GM08714 (cell line): ENCODE results near the gene PALLD.
"Not testable (repeated sequence)": the region's sequence is repeated elsewhere in the genome, so short reads cannot be mapped to it uniquely, and the experiment has no call there.

Source experiments
- H3K4me3 ChIP-seq: fragments of 200-500 bp; sonication (Bioruptor generic); 2 replicates; pipeline ENCODE4 v1.5.1; 2014; ENCODE audit warnings: mild to moderate bottlenecking, low read length, inconsistent platforms
- ZNF274 ChIP-seq: IDR thresholded peaks from 2 replicates; pipeline ENCODE4 v1.6.1; 2012; ENCODE audit warnings: mild to moderate bottlenecking, low read depth, low read length

Gene PALLD

DNA sequence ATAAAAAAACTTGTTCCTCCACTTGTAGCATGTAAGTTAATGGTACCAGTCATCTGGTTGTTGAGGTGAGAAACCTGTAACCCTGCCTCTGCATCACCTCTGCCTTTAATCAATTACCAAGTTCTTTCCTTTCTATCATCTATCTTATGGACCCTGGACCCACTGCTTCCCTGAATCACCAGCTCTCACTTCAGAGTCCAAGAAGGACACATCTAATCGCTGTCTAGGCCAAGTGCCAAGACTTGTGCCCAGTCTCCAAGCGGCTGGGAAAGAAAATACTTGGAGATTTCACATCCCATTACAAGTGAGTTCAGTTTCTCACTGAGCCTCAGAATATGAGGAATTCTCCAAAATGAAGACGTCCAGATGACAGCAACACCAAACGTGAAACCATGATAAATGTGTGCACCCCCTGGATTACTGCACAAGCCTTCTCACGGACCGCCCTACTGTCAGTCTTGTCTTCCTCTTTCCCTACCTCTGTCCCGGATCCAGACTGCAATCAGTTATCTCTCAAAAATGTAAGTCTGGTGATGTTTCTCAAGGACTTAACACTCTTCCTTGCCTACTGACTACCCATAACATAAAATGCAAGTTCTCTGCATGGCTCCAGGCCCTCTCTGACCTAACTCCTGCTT lies 10.4 kb downstream of the PALLD start:
- H3K4me3 ChIP-seq: no peak overlapping the region
- TF ChIP-seq ZNF274: no peak

DNA sequence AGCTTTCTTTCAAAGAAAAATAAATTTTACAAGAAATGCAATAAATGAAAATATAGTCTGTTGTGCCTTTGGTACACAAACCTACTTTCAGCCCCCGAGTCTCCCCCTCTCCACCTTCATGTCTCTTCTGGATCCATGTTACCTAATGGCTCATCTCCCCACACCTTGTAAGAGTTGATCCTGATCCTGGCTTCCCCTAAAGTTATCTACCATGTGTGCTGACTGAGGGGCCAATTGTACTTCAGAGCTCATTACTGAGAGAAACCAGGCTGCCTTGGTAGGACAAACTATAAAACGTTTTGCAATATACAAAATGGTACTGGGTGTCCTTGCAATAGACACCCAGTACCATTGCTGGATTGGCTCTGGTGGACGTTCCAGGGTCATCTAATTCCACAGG lies 11.8 kb downstream of the PALLD start:
- H3K4me3 ChIP-seq: no peak overlapping the region
- TF ChIP-seq ZNF274: no peak

DNA sequence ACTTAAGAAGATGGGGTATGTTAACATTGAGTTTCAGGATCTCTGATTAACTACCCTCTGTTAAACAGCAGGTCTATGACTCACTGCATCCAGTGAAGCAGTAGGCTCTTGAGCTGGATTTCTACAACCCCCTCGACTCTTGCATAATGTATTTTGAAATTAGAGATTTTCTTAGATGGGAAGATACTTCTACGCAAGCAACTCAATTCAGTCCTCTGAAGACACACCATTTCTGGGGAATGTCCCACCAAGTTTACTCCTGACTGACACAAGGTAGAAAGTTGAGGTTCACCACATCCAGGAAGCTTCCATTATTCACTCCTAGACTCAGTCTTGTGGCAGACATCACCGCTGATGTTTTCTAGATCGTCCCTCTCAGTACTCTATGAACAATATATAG lies 12.9 kb downstream of the PALLD start:
- no peak overlapping the region for H3K4me3 ChIP-seq
- TF ChIP-seq ZNF274: no peak

DNA sequence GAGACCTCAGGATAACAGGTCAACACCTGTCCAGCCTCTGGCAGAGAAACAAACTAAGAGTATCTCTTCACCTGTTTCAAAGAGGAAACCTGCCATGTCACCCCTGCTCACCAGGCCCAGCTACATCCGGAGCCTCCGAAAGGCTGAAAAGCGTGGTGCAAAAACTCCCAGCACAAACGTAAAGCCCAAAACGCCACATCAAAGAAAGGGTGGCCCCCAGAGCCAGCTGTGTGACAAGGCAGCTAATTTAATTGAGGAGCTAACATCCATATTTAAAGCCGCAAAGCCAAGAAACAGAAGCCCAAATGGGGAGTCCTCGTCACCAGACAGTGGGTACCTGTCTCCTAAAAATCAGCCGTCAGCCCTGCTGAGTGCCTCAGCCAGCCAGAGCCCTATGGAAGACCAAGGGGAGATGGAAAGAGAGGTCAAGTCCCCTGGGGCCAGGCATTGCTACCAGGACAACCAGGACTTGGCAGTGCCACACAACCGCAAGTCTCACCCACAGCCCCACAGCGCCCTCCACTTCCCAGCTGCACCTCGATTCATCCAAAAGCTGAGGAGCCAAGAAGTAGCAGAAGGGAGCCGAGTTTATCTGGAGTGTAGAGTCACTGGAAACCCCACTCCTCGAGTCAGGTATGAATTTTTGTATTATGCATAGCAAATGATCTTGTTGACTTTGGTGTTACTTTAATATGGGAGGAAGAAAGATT lies 15.1 kb downstream of the PALLD start:
- H3K4me3 ChIP-seq: no peak overlapping the region
- no peak for TF ChIP-seq ZNF274

DNA sequence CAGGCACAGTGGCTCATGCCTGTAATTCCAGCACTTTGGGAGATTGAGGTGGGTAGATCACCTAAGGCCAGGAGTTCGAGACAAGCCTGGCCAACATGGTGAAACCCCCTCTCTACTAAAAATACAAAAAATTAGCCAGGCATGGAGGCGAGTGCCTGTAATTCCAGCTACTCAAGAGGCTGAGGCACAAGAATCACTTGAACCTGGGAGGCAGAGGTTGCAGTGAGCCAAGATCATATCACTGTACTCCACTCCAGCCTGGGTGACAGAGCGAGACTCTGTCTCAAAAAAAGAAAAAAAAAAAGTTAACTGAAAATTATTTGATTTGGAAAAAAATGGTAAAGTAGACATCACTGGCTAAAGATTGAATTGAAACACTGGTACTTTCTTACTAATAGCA lies 17.0 kb downstream of the PALLD start:
- H3K4me3 ChIP-seq: not testable (repeated sequence)

DNA sequence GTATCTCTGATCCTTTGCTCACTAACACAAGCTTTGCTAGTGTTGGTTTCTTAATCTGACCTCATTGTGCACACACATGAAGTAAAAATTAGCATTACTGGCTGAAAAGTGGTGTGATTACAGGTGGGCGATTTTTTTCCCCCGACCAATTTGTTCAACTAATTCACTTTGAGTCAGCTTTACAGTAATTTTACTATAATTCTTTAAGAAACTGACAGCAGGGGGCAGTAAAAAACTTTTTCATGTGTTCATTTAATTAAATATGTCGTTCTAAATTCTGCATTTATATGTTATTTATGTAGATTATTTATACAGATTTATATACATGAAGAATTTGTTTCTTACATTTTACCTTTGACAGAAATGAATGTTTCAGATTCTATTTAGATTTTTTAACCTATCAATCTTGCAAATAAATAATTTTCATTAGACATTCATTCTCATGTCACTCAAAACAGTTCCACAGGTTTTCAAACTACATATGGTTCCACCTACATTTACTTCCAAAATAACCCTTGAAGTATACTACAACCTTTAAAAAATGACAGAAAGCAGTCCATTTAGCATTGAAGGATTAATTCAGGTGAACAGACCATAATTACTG lies 17.5 kb downstream of the PALLD start:
- no peak overlapping the region for H3K4me3 ChIP-seq
- TF ChIP-seq ZNF274: no peak

DNA sequence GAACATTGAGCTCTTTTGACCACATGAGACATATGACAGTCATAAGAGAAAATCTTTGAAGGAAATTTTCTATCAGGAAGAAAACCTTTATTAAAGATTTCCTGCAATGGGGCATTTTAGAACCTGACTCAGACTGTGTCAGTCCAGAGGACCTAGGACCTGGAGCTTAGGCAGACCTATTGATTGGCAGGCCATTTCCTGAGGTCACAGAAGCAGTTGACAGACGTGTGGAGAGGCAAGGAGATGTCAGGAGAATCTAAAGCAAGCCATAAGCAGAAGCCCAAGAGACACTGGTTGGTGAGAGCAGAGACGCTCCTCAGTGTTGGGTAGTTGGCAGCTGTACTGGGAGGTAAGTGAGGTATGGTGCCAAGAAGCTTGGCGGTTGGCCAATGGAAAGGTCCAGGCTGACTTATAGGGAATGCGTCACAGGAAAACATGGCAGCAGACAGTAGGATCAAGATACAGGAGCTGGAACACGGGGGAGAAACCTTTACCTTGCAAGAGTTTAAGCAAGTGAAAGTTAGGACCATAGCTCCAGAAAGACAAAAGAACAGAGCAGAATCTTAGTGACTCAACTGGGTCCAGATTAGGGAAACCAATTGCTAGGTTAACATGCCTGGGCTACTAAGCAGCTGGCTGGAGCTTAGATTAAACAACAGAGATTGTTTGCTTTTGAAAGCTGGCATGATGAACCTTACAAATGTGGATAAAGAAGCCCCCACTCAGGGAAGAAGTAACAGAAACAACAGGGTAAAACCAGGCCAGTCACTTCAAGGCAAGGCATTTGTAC lies 18.6 kb downstream of the PALLD start:
- no peak for TF ChIP-seq ZNF274
- H3K4me3 ChIP-seq: no peak overlapping the region

DNA sequence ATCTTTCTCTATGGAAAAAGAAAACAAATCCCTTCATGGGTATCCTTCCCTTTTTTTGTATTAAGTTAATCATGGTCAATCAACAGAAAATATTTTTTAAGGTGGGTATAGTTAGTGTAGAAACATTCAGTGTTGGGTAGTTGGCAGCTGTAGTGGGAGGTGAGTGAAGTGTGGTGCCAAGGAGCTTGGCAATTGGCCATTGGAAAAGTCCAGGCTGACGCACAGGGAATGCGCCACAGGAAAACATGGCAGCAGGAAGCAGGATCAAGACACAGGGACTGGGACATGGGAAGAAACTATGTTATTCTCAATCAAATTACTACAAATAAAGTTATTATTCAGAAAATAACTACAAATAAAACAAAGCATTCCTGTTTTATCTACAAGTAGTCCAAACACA lies 20.0 kb downstream of the PALLD start:
- H3K4me3 ChIP-seq: no peak overlapping the region
- no peak for TF ChIP-seq ZNF274

DNA sequence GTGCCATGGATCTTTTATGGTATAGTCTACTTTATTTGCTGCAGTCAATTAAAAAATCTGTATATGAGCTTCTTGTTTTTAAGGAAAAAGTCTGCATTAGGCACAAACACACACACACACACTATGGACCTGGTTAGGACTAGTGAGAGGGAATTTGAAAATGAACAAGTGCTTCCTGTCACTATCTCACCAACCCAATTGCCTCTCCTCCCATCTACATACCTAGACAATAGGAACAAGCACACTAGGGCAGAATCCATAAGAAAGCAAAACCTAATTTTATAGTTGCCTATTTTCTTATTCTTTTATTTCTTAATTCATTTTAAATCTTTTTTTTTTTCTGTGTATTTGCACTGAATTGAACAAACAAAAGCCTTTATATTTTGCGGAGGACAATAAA lies 22.7 kb downstream of the PALLD start:
- TF ChIP-seq ZNF274: no peak
- no peak overlapping the region for H3K4me3 ChIP-seq

DNA sequence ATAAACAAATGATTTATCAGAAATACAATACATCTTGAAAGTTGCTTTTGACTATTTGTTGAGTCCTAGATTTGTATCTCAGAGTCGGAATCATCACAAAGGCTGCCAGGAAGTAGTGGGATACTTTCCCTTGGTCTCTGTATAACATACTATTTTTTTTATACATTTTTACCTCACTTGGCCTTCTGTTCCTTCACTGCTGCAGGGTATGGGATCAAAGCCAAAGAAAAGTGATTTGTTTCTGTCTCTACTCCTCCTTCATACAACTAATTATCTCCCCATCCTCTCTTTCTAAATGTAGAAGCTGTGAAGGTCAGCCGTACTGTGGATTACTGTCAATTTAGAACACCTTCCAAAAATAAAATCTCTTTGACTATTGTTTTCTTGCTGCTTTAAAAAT lies 24.9 kb downstream of the PALLD start:
- no peak overlapping the region for H3K4me3 ChIP-seq
- no peak for TF ChIP-seq ZNF274

DNA sequence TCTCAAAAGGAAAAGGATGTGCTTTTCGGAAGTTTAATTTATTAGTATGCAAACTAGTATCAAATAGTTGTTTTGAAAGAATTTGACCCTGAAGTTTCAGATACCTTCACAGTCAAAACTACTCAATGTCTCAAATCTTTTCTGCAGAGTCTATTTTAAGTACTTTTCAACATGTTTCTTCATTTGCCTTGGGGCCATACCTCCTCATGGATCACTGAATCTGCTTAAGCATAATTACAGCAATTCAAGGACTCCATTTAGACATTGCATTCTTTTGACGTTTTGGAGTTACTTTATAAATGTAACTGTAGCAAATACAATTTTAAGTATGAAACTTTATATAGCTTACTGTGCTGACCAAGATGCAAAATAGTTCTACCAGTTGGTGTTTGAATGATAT lies 25.5 kb downstream of the PALLD start:
- H3K4me3 ChIP-seq: no peak overlapping the region
- no peak for TF ChIP-seq ZNF274

DNA sequence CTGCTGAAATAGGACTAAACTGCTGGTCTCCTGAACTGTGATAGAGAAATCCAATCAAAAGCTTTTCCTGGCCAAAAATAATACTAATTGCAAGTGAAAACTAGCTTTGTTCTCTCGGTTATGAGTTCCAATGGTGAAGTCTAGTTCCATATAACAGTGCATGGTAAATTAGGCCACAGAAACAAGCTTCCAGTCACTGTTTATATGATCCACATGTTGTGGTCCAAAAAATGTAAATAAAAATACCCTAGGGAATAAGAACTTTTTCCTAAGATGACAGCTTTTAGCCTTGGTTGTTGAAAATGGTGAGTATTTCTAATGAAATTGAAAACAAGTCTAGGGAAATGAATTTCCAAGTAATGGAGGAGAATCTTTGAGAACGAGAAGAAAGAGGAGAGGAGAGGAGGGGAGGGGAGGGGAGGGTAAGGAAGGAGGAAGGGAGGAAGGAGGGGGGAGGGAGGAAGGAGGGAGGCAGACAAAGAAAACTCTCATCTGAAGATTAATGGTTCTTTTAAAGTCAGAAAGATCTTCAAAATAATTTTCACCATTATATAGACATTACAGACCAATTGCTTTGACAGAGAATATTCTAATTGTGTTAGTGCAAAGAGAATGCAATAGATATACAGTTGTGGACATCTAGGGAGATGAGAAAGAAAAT lies 26.1 kb downstream of the PALLD start:
- no peak overlapping the region for H3K4me3 ChIP-seq
- TF ChIP-seq ZNF274: no peak

DNA sequence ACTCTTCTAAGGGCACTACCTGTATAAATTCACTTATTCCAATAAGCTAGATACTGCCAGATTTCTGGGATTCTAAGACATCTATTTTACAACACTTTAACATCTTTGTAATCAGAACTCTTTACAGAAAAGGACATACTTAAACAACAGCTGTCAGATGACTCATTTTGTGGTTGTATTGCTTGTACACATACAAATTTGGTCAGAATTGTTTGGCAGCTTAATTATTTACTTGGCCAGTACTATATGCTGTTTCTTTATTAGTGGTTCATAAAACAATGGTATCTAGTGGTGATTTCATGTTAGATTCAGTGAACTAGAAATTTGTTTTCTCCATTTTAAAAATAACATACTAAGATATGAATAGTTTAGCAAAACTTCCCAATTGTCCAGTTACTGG lies 27.2 kb downstream of the PALLD start:
- no peak overlapping the region for H3K4me3 ChIP-seq
- no peak for TF ChIP-seq ZNF274

DNA sequence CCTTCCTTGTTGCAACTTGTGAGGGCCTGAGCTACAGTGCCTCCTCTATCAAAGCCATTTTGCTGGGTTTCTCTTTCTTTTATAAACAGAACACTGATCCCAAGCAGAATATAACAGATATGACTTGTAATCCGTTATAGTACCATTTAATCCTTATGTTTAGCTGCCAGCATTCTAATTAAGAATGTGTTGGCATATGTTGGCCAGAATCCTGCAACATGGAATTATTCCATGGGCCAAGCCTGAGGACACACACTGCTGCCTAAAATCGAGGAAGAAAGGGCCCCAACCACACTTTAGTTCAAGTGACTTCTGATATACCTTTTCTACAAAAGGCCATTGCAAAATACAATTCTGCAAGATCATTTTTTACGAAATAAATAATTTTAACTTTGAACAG lies 28.0 kb downstream of the PALLD start:
- H3K4me3 ChIP-seq: no peak overlapping the region
- TF ChIP-seq ZNF274: no peak
